Osteocyte (in vitro differentiated cells): ENCODE measurements around the gene SMO. TPM values are rescaled to one million over a fixed set of nuclear protein-coding genes. Genes with fewer than 3 reads are reported as not detected.

Experiments used
- DNase-seq: peaks from one replicate; pipeline ENCODE4 v3.0.0; 2021; ENCODE audit warnings: mixed read lengths; ENCODE audit not compliant: unreplicated experiment; ENCODE audit errors: extremely low spot score
- H3K27ac Mint-ChIP-seq: one replicate; pipeline ENCODE4 v1.8.0; 2021; ENCODE audit warnings: mild to moderate bottlenecking, mixed read lengths; ENCODE audit not compliant: unreplicated experiment
- H3K27me3 Mint-ChIP-seq: one replicate; pipeline ENCODE4 v1.8.0; 2021; ENCODE audit warnings: mixed read lengths; ENCODE audit not compliant: unreplicated experiment
- H3K36me3 Mint-ChIP-seq: one replicate; pipeline ENCODE4 v1.8.0; 2021; ENCODE audit warnings: mixed read lengths; ENCODE audit not compliant: unreplicated experiment
- H3K4me1 Mint-ChIP-seq: one replicate; pipeline ENCODE4 v1.8.0; 2021; ENCODE audit warnings: mixed read lengths; ENCODE audit not compliant: unreplicated experiment
- H3K4me3 Mint-ChIP-seq: one replicate; pipeline ENCODE4 v1.8.0; 2021; ENCODE audit warnings: mild to moderate bottlenecking, moderate library complexity, mixed read lengths; ENCODE audit not compliant: unreplicated experiment
- H3K9me3 Mint-ChIP-seq: one replicate; pipeline ENCODE4 v1.8.0; 2021; ENCODE audit warnings: mixed read lengths; ENCODE audit not compliant: unreplicated experiment
- CTCF ChIP-seq: fragments of 200-600 bp; sonication (generic); IDR thresholded peaks from 2 replicates; pipeline ENCODE4 v1.5.0; 2021; ENCODE audit warnings: antibody characterized with exemption, mild to moderate bottlenecking, moderate library complexity
- total RNA-seq: library from RNA; stranded (reverse); gene quantifications from 2 replicates; pipeline ENCODE4 v1.2.1, GENCODE V29; 2021

The SMO gene
- total RNA-seq, 1 donor from 2014 or later, result 41.6 TPM

DNA sequence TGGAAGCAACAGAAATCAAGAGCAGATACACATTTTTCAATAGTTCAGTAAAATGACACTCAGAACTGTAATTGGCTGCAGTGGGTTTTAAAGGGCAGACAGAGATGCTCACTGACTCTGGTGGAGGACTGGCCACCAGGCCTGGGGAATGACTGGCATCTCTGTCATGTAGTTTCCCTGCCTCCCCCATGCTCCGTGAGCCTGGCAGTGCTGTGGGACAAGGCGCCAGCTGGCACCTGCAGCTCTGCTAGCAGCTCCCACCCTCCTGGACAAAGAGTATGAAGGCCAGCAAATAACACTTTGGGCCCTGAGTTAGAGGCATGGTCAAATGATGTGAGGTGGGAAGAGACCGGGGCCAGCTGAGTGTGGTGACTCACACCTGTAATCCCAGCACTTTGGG, 28.9 kb upstream of the SMO start:
- DNase-seq, result no peak
- H3K27me3 Mint-ChIP-seq, result peaks cover 53% of the 10 kb centered on the region
- H3K4me1 Mint-ChIP-seq, result no peaks in the 10 kb centered on the region
- H3K9me3 Mint-ChIP-seq, result no peaks in the 10 kb centered on the region
- TF ChIP-seq CTCF, result no peak
- H3K4me3 Mint-ChIP-seq, result no peak overlapping the region
- no peaks in the 10 kb centered on the region for H3K36me3 Mint-ChIP-seq
- H3K27ac Mint-ChIP-seq, result no peak overlapping the region

DNA sequence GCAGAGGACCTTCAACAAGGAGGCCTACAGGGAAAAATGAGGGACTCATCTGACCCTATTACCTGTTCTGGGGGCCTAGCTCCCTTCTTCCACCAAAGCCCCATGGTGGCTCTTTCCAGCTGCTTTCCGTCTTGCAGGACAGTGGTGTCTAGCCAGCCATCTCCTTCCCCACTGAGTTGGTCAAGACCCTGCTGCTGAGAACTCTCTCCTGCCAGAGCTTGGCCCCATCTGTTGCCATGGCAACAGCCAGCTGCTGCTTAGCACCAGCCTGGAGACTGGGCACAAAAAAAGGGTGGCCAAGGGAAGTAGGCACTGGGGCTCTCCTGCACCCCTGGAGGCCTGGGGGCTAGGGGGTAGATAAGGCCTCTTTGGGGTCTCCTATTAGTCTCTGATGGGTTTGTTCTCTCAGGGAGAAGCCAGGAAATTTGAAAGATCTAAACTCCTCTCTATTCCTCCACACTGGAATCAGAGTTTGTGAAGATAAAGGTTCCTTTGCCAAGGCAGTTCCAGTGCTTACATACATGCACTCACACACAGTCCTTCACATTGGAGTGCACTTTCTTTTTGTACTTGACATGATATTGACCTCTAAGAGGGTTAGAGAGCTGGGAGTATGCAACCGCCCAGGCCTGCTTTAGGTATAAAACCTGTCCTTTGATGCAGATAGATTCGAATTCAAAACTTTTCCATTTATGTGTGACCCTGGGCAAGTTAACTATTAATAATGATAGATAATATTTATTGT, 28.1 kb upstream of the SMO start:
- H3K27ac Mint-ChIP-seq, result no peak overlapping the region
- no peaks in the 10 kb centered on the region for H3K36me3 Mint-ChIP-seq
- H3K4me1 Mint-ChIP-seq, result no peaks in the 10 kb centered on the region

GRCh38 chr7:129161524-129162225, 26.8 kb upstream of the SMO start:
- no peak for TF ChIP-seq CTCF
- Mint-ChIP-seq H3K27me3 (peaks cover 49% of the 10 kb centered on the region), H3K4me1 (no peaks in the 10 kb centered on the region), H3K9me3 (no peaks in the 10 kb centered on the region), H3K4me3 (no peak overlapping the region), H3K36me3 (no peaks in the 10 kb centered on the region), H3K27ac (no peak overlapping the region)
- DNase-seq, result no peak

More for the DNA sequence above, 28.1 kb upstream of the SMO start:
- Mint-ChIP-seq H3K4me3 (no peak overlapping the region), H3K9me3 (no peaks in the 10 kb centered on the region), H3K27me3 (peaks cover 51% of the 10 kb centered on the region)
- no peak for DNase-seq
- TF ChIP-seq CTCF, result no peak

DNA sequence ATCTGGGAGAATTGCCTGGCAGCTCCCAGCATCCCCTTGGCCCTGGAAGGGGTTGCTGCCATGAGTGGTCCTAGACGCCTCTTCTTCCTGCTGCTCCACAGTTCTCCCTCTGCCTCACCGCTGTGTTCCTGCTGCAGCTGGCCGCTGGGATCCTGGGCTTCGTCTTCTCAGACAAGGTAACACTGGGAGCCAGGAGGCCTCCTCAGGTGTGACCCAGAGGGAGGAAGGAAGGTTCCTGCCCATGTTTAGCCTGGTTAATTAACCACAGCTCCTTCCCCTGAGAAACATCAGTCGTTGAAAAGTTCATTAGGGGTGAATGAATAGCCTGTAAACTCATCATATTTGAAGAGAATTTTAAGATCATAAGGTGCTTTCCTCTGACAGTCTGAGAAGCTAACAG, 25.7 kb upstream of the SMO start:
- Mint-ChIP-seq H3K4me1 (no peaks in the 10 kb centered on the region), H3K4me3 (no peak overlapping the region), H3K9me3 (no peaks in the 10 kb centered on the region), H3K27ac (no peak overlapping the region), H3K36me3 (no peaks in the 10 kb centered on the region), H3K27me3 (peaks cover 50% of the 10 kb centered on the region)
- no peak for DNase-seq
- no peak for TF ChIP-seq CTCF

DNA sequence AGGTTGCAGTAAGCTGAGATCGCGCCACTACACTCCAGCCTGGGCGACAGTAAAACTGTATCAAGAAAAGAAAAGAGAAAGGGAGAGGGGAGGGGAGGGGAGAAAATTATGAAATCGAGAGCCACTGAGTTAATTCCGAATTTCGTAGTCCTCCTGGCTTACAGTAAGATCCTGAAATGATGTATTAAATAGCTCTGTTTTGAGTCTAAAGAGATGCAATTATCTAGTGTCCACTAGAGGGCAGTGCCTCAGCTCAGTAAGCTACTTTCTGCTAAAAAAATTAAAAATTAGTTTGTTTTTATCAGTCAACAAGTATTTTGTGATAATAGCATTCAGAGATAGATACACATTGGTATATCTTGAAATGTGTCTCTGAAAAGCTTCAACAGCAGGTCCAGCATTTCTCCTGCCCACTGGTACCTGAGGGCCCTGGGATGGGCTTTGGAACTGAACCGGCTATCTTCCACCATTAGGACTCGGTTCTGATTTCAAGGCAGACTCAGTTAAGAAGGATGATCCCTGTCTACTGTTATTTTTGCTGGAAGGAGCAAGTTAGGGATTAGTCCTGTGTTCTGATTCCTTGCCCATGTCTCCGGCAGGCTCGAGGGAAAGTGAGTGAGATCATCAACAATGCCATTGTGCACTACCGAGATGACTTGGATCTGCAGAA, 24.4 kb upstream of the SMO start:
- DNase-seq, result no peak
- H3K4me3 Mint-ChIP-seq, result no peak overlapping the region
- peaks cover 4% of the 10 kb centered on the region for H3K4me1 Mint-ChIP-seq
- TF ChIP-seq CTCF, result peak; percentile 86
- H3K27ac Mint-ChIP-seq, result no peak overlapping the region
- H3K36me3 Mint-ChIP-seq, result no peaks in the 10 kb centered on the region
- H3K27me3 Mint-ChIP-seq, result peaks cover 44% of the 10 kb centered on the region
- no peaks in the 10 kb centered on the region for H3K9me3 Mint-ChIP-seq
